GM19324 (cell line): Measurements from ENCODE around the gene DHRS13.
"Not testable (repeated sequence)": the region's sequence is repeated elsewhere in the genome, so short reads cannot be mapped to it uniquely, and the experiment has no call there.

Experiments
- ATAC-seq: cut with Tn5 transposase; IDR thresholded peaks from one replicate; pipeline ENCODE4 v1.9.1; 2021; ENCODE audit warnings: mild to moderate bottlenecking, moderate library complexity; ENCODE audit not compliant: unreplicated experiment, low FRiP score

DHRS13 gene

DNA sequence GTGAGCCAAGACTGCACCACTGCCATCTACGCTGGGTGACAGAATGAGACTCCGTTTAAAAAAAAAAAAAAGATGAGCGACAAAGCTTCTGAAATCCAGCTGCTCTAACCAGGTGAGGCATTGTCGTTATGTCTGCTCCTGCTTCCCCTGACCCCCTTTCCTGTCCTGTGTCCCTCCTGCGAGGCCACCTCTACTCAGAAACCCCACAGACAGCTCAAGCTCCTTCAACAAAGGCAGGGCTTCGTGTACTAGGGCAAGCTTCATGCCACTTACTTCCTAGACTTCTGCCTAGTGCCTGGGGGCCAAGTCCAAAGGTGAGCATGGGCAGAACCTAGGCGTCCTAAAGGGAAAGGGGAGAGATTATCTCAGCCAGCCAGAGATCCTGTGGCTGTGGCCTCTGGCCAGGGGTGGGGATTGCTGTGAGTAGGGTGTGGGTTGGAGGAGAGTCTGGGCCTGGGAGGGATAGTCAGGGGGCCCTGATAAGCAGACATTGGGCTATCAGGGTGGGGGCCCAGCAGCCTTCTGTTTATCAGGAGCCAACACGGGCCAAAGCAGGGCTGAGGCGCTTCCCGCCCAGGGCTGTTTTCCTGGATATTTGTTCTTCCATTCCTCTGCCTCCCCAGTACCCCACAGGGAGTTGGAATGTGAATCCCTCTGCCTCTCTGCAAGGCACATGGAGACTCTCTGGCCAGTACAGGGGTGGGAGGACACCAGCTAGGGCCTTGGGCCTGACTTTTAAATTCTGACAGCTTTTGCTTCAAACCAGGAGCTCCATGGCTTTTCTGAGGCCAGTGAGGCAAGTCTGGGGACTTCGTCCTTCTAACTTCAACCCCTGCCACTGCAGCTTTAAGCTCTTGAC lies 37.7 kb downstream of the DHRS13 start:
- no peak for ATAC-seq

DNA sequence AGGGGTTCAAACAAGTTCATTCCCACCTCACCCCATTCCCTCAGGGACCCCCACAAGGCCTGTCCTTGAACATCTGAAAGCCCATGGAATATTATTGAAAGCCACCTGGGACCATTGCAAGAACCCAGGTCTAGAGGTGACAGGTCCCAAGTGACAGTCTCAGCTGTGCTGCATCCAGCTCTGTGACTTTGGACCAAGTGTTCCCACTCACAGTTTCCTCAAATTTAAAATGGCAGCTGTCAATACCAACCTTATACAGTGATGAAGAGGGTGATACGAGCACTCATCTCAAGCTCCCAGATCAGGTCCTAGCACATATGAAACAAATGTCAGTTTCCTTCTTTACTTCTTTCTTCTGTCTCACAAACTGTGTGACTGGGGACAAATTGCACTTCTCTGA lies 38.9 kb downstream of the DHRS13 start:
- ATAC-seq, result no peak

DNA sequence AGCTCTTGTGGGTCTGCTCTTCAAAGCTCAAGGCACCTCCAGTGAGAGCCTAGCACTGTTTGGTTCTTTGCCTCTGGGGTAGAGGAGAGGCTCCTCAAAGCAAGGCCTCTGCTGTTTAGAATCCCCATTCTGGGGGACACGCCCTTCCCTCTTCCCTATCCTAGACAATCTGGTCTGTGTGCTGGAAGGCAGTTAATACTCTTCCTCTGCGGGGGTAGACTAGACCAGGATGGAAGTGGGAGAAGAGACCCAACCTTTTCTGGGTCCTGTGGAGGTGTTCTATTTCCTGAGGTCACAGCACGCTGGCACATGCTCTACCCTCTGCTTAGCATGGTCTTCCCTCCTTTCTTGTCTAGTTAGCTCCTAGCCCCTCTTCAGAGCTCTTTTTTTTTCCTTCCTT lies 40.3 kb downstream of the DHRS13 start:
- ATAC-seq, result no peak

DNA sequence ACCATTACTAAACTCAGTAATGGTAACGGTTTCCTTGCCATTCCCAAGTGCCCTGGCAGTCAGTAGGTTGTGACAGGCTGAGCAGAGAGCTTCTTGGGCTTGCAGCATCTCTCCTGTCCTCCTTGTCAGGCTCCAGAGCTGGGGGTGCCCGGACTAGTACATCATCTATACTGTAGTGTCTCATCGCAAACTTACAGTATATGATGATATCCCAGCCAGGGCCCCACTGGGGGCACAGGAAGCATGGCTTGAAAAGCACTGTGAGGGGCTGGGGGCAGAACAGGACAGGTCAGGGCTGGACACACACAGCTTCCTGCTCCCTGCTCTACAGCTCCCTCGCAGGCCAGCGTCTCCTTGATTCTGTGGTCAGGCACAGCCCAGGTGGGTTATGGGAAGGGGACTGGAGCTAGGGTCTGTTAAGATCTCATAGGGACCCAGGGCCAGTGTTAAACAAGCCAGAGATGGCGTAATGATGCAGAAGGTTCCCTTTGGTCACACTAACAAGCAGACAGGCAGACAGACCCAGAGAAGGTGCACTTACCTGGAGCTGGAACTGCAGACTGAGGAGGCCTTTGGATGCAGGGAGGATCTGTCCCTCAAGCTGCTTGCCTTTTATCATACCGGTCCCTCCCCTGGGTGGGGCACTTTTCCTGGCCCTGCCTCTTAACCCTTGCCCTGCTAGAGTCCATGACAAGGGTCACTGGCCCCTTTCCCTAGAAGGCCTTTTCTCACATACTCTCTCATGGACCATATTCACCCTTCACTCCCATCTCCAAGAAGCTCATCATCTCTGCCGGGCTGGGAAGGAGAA lies 41.3 kb downstream of the DHRS13 start:
- ATAC-seq, result no peak

DNA sequence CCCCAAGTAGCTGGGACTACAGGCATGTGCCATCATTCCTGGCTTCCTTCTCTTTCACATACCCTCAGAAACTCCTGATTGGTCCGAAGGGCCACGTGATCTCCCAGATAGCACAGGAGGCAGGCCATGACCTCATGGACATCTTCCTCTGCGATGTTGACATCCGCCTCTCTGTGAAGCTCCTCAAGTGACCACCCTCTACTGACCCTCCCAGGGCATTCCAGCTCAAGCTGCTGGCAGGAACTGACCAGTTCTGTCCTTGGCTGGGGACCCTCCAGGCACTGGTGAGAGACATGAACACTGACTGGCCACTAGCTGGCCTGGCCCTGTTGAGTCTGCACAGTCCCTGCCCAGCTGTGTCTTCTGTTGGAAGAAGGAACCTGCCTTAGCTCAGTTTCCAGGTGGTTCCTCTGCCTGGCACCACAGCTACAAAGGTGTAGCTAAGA lies 42.5 kb downstream of the DHRS13 start:
- no peak for ATAC-seq

DNA sequence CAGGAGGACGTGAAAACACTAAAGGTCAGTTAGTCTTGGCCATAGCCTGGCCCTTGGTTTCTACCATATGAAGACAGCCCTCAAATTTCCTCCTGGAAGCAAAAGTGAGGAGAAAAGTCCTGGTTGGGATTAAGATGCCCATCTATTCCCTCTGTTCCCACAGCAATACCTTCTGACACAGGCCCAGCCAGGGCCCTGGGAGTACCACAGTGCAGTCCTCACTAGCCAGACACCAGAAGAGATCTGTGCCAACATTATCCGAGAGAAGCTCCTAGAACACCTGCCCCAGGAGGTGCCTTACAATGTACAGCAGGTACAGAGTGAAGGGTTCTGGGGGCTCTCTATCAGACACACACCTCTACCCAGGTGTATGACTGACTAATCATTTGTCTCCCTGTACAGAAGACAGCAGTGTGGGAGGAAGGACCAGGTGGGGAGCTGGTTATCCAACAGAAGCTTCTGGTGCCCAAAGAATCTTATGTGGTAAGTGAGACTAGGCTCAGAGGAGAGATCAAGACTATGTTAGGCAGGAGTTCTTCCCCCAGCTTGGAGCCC lies 44.0 kb downstream of the DHRS13 start:
- no peak for ATAC-seq

DNA sequence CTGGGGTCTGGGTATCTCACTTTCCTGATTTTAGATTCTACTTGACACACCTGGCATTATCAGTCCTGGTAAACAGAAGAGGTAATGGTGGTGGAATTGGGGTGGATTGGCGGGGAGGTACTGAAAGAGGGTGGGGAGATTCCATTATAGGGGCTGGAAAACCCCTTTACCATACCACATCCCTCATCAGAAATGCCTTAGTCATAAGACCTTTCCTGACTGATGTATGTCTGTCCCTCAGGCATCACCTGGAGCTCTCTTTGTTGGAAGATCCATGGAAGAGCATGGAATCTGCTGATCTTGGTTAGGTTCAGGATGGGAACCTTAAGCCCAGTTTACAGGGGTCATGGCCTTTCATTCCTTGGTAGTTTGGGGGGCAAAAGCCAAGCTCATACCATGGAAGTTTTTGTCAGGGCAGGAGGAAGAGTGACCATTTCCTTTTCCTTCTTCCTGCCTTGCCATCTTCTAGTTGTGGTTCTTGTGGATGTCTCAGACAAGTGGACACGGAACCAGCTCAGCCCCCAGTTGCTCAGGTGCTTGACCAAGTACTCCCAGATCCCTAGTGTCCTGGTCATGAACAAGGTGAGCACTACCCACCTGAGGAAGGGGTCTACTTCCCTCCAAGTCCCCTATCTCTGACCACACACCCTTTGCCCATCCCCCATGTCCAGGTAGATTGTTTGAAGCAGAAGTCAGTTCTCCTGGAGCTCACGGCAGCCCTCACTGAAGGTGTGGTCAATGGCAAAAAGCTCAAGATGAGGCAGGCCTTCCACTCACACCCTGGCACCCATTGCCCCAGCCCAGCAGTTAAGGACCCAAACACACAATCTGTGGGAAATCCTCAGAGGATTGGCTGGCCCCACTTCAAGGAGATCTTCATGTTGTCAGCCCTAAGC lies 44.7 kb downstream of the DHRS13 start:
- no peak for ATAC-seq

DNA sequence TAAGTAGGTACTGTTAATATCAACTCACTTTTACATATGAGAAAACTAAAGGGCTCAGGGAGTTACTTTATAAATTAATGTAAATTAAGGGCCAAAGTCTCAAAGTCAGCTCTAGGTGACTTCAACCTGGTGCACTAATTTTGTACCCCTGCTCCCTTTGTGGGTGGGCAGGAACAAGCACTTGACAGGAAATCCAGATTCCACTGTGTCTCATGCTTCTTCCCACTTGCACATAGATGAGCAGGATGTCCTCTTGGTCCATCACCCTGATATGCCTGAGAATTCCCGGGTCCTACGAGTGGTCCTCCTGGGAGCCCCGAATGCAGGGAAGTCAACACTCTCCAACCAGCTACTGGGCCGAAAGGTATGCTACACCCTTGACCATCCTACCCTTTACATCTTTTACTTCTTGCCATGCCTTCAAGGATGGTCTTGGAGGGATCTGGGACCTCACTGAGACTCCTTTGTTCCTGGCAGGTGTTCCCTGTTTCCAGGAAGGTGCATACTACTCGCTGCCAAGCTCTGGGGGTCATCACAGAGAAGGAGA lies 46.8 kb downstream of the DHRS13 start:
- no peak for ATAC-seq

DNA sequence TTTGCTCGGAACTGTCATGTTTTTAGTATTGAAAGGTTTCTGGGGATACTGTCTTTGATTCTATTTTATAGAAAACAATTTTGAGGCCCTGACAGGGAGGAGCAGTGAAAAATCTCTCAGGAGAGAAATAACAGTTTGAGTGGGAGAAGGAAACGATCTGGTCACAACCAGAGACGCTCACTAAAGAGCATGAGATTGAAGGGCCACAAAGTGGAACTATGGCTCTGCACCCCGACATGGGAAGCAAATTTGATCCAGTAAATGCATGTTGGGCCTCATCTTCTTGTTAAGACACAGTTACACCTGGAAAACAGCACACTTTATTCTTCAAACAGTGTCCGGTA lies 47.6 kb downstream of the DHRS13 start:
- no peak for ATAC-seq

DNA sequence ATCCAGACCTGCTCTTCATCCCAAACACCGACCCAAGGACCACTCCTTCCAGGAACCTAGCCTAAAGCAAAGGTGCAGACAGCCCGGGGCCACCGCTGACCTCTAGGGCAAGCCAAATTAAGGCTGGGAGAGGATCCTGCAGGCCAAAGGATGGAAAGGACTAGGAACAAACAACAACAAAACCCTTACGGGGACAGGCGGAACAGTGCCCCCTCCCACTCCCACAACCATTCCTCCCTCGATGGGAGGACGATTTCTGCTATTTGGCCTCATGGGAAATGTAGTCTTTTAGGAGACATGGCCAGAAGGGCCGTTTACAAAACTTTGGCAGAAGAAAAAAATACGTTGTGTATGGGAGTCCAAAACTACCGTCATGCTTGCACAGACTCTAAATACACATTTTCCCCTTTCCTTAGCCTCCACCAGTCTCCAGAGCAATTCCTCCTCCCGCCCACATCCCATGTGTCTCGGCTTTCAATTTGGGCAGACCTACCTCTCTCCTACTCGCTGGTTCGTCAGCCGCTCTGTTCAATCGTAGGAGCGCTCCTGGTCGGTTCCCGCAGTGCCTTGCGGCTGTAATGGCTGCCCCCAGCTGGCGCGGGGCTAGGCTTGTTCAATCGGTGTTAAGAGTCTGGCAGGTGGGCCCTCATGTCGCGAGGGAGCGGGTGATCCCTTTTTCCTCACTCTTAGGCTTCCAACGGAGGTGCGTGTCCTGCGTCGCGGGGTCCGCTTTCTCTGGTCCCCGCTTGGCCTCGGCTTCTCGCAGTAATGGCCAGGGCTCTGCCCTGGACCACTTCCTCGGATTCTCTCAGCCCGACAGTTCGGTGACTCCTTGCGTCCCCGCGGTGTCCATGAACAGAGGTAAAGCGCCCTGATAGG lies 48.2 kb downstream of the DHRS13 start, which contains the start of gene ERAL1:
Gene ERAL1, plus strand, starts transcription at position 560 of the 879 bp plus-strand sequence. Its CDS starts 19 bp downstream, at position 579.
- ATAC-seq, result peak; percentile 89

DNA sequence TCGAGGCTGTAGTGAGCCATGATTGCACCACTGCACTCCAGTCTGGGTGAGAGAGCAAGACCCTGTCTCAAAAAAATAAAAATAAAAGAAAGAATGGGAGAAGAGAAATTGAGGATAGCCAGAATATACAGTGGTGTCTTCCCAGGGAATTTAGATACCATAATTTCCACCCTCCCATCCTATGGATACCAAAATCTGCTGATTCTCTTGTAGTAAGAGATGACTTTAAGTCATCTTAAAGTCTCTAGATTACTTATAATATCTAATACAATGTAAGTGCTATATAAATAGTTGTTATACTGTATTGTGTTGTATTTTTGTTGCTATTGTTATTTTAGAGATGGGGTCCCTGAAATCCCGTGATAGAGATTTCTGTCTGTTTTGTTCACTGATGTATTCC lies 49.6 kb downstream of the DHRS13 start:
- ATAC-seq, result no peak

DNA sequence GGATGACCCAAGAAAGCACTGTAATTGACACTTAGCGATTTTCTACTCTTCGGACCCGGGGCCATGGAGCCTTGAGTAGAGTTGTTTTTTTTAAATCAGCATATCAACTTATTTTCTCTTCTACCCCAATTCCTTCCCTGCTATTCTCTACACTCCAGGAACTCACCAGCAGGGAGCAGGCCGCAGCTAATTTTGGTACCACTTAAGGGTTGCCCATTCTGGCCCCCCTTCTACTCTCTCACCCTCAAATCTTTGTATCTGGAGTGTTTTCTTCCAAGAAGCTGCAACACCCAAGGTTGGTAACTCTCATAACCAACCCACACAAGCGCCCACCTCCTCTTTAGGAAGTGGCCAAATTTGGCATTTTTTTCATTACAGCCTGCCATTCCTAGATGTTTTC lies 53.6 kb downstream of the DHRS13 start:
- ATAC-seq, result no peak

DNA sequence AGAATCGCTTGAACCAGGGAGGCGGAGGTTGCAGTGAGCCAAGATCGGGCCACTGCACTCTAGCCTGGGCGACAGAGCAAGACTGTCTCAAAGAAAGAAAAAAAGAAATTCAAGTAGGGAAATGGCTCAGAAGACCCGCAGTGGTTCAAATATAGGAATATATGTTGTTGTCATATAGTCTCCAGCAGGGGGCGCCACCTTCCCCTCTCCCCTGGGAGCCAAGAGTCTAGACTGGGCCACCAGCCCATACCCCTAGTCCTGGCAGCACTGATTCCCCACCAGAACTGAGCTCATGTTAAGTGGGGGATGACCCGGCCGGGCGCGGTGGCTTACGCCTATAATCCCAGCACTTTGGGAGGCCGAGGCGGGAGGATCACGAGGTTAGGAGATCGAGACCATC lies 54.2 kb downstream of the DHRS13 start:
- ATAC-seq, result not testable (repeated sequence)
